ENCODE data around the gene TYRP1. TPM values are rescaled to one million over a fixed set of nuclear protein-coding genes. Genes with fewer than 3 reads are reported as not detected.

Gene TYRP1
- polyA plus RNA-seq, 1 experiment: 0.26 TPM

- ChIA-PET CTCF (no interaction called here), POLR2A (no interaction called here)
- H3K4me3 ChIP-seq (ENCODE audit: low read depth, low read length): no peak overlapping the region
- no peak overlapping the region for H3K27ac ChIP-seq (ENCODE audit: low read depth, low read length)
- no peak for DNase-seq (ENCODE audit: low read depth, low spot score)
- no peaks in the 10 kb centered on the region for H3K27me3 ChIP-seq (ENCODE audit: control insufficient read depth, insufficient read depth, low read length)
- H3K9me3 ChIP-seq (ENCODE audit: control insufficient read depth, insufficient read depth, low read length): peaks cover 3% of the 10 kb centered on the region; the same call in 1 of the 2 replicates
- TF ChIP-seq CTCF (IDR thresholded peaks at IDR 0.05; ENCODE audit: low read depth, low read length): no peak
Measured at GRCh38 chr9:12656803-12657202, 36.4 kb upstream of the TYRP1 start.

- ChIA-PET CTCF (no interaction called here), POLR2A (no interaction called here)
- no peaks in the 10 kb centered on the region for H3K27me3 ChIP-seq (ENCODE audit: control insufficient read depth, insufficient read depth, low read length)
- no peak for TF ChIP-seq CTCF (IDR thresholded peaks at IDR 0.05; ENCODE audit: low read depth, low read length)
- no peak overlapping the region for H3K4me3 ChIP-seq (ENCODE audit: low read depth, low read length)
- H3K9me3 ChIP-seq (ENCODE audit: control insufficient read depth, insufficient read depth, low read length): peaks cover 3% of the 10 kb centered on the region; the same call in 1 of the 2 replicates
- H3K27ac ChIP-seq (ENCODE audit: low read depth, low read length): no peak overlapping the region
- DNase-seq (ENCODE audit: low read depth, low spot score): no peak
Measured at GRCh38 chr9:12657233-12657632, 36.0 kb upstream of the TYRP1 start.

- CTCF ChIA-PET: no interaction called here
- Histone ChIP-seq H3K4me3 (ENCODE audit: low read depth, low read length) (no peak overlapping the region), H3K27me3 (ENCODE audit: control insufficient read depth, insufficient read depth, low read length) (no peaks in the 10 kb centered on the region), H3K27ac (ENCODE audit: low read depth, low read length) (no peak overlapping the region), H3K9me3 (ENCODE audit: control insufficient read depth, insufficient read depth, low read length) (peaks cover 3% of the 10 kb centered on the region; the same call in 1 of the 2 replicates)
- POLR2A ChIA-PET: no interaction called here
- DNase-seq (ENCODE audit: low read depth, low spot score): no peak
- no peak for TF ChIP-seq CTCF (IDR thresholded peaks at IDR 0.05; ENCODE audit: low read depth, low read length)
Measured at GRCh38 chr9:12657998-12658397, 35.2 kb upstream of the TYRP1 start.

GRCh38 chr9:12658531-12659209 lies 34.5 kb upstream of the TYRP1 start:
- H3K9me3 ChIP-seq (ENCODE audit: control insufficient read depth, insufficient read depth, low read length): peaks cover 3% of the 10 kb centered on the region; the same call in 1 of the 2 replicates
- no peak for TF ChIP-seq CTCF (IDR thresholded peaks at IDR 0.05; ENCODE audit: low read depth, low read length)
- CTCF ChIA-PET: no interaction called here
- POLR2A ChIA-PET: no interaction called here
- no peak overlapping the region for H3K4me3 ChIP-seq (ENCODE audit: low read depth, low read length)
- no peak overlapping the region for H3K27ac ChIP-seq (ENCODE audit: low read depth, low read length)
- DNase-seq (ENCODE audit: low read depth, low spot score): no peak
- H3K27me3 ChIP-seq (ENCODE audit: control insufficient read depth, insufficient read depth, low read length): no peaks in the 10 kb centered on the region

- no peak for TF ChIP-seq CTCF (IDR thresholded peaks at IDR 0.05; ENCODE audit: low read depth, low read length)
- ChIA-PET CTCF (no interaction called here), POLR2A (no interaction called here)
- no peaks in the 10 kb centered on the region for H3K27me3 ChIP-seq (ENCODE audit: control insufficient read depth, insufficient read depth, low read length)
- peaks cover 3% of the 10 kb centered on the region; the same call in 1 of the 2 replicates for H3K9me3 ChIP-seq (ENCODE audit: control insufficient read depth, insufficient read depth, low read length)
- no peak overlapping the region for H3K27ac ChIP-seq (ENCODE audit: low read depth, low read length)
- no peak for DNase-seq (ENCODE audit: low read depth, low spot score)
- H3K4me3 ChIP-seq (ENCODE audit: low read depth, low read length): no peak overlapping the region
Measured at GRCh38 chr9:12659220-12659619, 34.0 kb upstream of the TYRP1 start.

Data from AG04450 (cell line).